Neural progenitor cell (in vitro differentiated cells): ENCODE results near the gene TAF10. TPM values are rescaled to one million over a fixed set of nuclear protein-coding genes. Genes with fewer than 3 reads are reported as not detected.
A peak's percentile ranks its signal among the peaks of the same experiment; 100 is the strongest.

Source experiments
- DNase-seq: peaks from one replicate; pipeline ENCODE4 v3.0.0-alpha.2; 2016; ENCODE audit warnings: low spot score
- H2AFZ ChIP-seq: fragments of 200-600 bp; sonication (generic); replicated peaks from 2 replicates; pipeline ENCODE4 v1.6.1; 2016; ENCODE audit warnings: antibody characterized with exemption
- H3F3A ChIP-seq: fragments of 200-600 bp; sonication (generic); 2 replicates; pipeline ENCODE4 v1.6.1; 2016; ENCODE audit warnings: antibody characterized with exemption, low read depth
- H3K27ac ChIP-seq: fragments of 200-600 bp; sonication (generic); 2 replicates; pipeline ENCODE4 v1.5.1; 2016; ENCODE audit warnings: mild to moderate bottlenecking
- H3K27me3 ChIP-seq: fragments of 200-600 bp; sonication (generic); 2 replicates; pipeline ENCODE4 v1.6.1; 2016; ENCODE audit warnings: mild to moderate bottlenecking, moderate library complexity
- H3K36me3 ChIP-seq: fragments of 200-600 bp; sonication (generic); 2 replicates; pipeline ENCODE4 v1.5.1; 2016
- H3K4me1 ChIP-seq: fragments of 200-600 bp; sonication (generic); 2 replicates; pipeline ENCODE4 v1.6.1; 2016; ENCODE audit warnings: mixed run types
- H3K4me2 ChIP-seq: fragments of 200-600 bp; sonication (generic); 2 replicates; pipeline ENCODE4 v1.6.1; 2016
- H3K4me3 ChIP-seq: fragments of 200-600 bp; sonication (generic); 2 replicates; pipeline ENCODE4 v1.5.1; 2016
- H3K79me2 ChIP-seq: fragments of 200-600 bp; sonication (generic); 2 replicates; pipeline ENCODE4 v1.6.1; 2016; ENCODE audit warnings: low read depth
- H3K9ac ChIP-seq: fragments of 200-600 bp; sonication (generic); 2 replicates; pipeline ENCODE4 v1.6.1; 2016
- H3K9me3 ChIP-seq: fragments of 200-600 bp; sonication (generic); 2 replicates; pipeline ENCODE4 v1.5.1; 2016; ENCODE audit warnings: low read depth
- H4K20me1 ChIP-seq: fragments of 200-600 bp; sonication (generic); 2 replicates; pipeline ENCODE4 v1.6.1; 2016; ENCODE audit warnings: low read depth
- H3K27ac Mint-ChIP-seq: 3 replicates; pipeline ENCODE4 v1.8.0; 2021; ENCODE audit warnings: mixed read lengths
- H3K27me3 Mint-ChIP-seq: 2 replicates; pipeline ENCODE4 v1.8.0; 2022; ENCODE audit warnings: low read depth, mild to moderate bottlenecking, inconsistent platforms, moderate library complexity, mixed read lengths; ENCODE audit not compliant: insufficient read depth
- H3K36me3 Mint-ChIP-seq: 3 replicates; pipeline ENCODE4 v1.8.0; 2021; ENCODE audit warnings: mixed read lengths
- H3K4me1 Mint-ChIP-seq: 3 replicates; pipeline ENCODE4 v1.8.0; 2021; ENCODE audit warnings: mixed read lengths
- H3K4me3 Mint-ChIP-seq: 3 replicates; pipeline ENCODE4 v1.8.0; 2021; ENCODE audit warnings: mild to moderate bottlenecking, moderate library complexity, mixed read lengths
- H3K9me3 Mint-ChIP-seq: 3 replicates; pipeline ENCODE4 v1.8.0; 2020; ENCODE audit warnings: mixed read lengths
- EZH2 ChIP-seq: fragments of 200-600 bp; sonication (generic); IDR thresholded peaks from 2 replicates; pipeline ENCODE4 v1.6.1; 2017; ENCODE audit warnings: antibody characterized with exemption, mild to moderate bottlenecking, moderate library complexity
- EZH2phosphoT487 ChIP-seq: fragments of 200-600 bp; sonication (generic); IDR thresholded peaks from 2 replicates; pipeline ENCODE4 v1.6.1; 2017; ENCODE audit warnings: antibody characterized with exemption
- total RNA-seq: library from RNA; depleted of rRNA; stranded (reverse); fragments of >200 nt; gene quantifications from 2 replicates; pipeline ENCODE4 v1.2.3, GENCODE V29; 2015; ENCODE audit warnings: low replicate concordance
- TF ChIP-seq, protein P1 (sequence below): fragments of 200-600 bp; sonication (generic); IDR thresholded peaks from 2 replicates; pipeline ENCODE4 v1.5.1; 2017; ENCODE audit warnings: antibody characterized with exemption, mild to moderate bottlenecking

TAF10 gene
- total RNA-seq, 1 donor from 2014 or later: 34.1 TPM

DNA sequence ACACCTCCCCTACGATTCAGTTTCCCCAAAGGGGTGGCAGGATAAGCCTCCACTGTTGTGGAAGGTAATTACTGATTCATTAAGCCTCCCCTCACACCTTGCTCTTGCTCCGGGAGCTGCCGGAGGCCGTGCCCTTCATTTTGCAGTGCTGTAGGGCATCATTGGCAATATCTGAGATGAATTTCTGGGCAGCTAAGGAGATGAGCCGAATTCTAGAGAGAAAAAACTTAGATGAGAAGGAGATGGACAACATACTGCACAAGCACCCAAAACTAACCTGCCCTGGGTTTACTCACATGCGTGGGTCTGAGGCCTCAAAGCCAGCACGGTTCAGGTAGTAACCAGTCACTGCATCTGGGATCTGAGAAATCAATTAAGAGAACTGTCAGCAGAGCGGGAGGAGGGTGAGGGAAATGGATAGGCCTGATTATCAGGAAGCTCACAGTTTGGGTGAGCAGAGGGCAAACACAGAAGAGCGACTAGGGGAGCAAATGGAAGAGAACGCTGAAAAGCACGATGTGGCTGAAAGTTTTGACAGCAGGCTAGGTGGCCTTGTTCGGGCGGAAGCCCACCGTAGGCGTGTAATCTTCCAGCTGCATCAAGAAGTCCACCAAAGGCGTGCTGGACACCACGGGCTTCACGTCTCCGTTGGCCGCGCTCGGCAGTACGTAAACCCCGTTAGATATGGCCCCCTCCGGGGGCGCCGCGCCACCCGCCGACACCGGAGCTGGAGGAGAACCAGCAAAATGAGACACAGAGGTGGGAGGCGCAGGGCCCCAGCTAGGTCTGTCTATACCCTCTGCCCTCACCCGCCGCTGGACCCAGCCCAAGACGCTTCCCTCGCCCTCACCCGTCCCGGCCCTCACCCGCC, 689 bp downstream of the TAF10 start:
- Mint-ChIP-seq H3K4me3 (peak overlapping the region; percentile 88), H3K9me3 (no peaks in the 10 kb centered on the region), H3K36me3 (peaks cover 34% of the 10 kb centered on the region), H3K27me3 (peaks cover 9% of the 10 kb centered on the region), H3K4me1 (peaks cover 26% of the 10 kb centered on the region), H3K27ac (peak overlapping the region; percentile 95)
- Histone ChIP-seq H3F3A (peaks cover 40% of the 10 kb centered on the region), H2AFZ (no peak overlapping the region), H3K79me2 (peaks cover 34% of the 10 kb centered on the region), H3K9ac (peak overlapping the region; percentile 70), H3K36me3 (peaks cover 4% of the 10 kb centered on the region), H4K20me1 (peaks cover 7% of the 10 kb centered on the region), H3K9me3 (no peaks in the 10 kb centered on the region), H3K27me3 (no peaks in the 10 kb centered on the region), H3K4me1 (peaks cover 17% of the 10 kb centered on the region), H3K4me3 (peak overlapping the region; percentile 85), H3K4me2 (peak overlapping the region; percentile 77), H3K27ac (peak overlapping the region; percentile 3)
- DNase-seq: peak; percentile 48
- TF ChIP-seq, protein P1, sequence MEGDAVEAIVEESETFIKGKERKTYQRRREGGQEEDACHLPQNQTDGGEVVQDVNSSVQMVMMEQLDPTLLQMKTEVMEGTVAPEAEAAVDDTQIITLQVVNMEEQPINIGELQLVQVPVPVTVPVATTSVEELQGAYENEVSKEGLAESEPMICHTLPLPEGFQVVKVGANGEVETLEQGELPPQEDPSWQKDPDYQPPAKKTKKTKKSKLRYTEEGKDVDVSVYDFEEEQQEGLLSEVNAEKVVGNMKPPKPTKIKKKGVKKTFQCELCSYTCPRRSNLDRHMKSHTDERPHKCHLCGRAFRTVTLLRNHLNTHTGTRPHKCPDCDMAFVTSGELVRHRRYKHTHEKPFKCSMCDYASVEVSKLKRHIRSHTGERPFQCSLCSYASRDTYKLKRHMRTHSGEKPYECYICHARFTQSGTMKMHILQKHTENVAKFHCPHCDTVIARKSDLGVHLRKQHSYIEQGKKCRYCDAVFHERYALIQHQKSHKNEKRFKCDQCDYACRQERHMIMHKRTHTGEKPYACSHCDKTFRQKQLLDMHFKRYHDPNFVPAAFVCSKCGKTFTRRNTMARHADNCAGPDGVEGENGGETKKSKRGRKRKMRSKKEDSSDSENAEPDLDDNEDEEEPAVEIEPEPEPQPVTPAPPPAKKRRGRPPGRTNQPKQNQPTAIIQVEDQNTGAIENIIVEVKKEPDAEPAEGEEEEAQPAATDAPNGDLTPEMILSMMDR: no peak
- TF ChIP-seq EZH2 (no peak), EZH2phosphoT487 (no peak)

DNA sequence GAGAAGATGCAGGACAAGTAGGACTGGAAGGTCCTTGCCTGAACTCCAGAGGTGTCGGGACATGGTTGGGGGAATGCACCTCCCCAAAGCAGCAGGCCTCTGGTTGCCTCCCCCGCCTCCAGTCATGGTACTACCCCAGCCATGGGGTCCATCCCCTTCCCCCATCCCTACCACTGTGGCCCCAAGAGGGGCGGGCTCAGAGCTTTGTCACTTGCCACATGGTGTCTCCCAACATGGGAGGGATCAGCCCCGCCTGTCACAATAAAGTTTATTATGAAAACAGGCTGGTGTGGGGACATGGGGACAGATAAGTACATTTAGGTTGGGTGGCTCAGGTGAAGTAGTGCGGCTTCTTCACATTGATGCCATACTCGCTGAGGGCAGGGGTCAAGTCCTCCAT, 1.4 kb downstream of the TAF10 start:
- TF ChIP-seq EZH2: no peak
- no peak for TF ChIP-seq EZH2phosphoT487
- peaks cover 29% of the 10 kb centered on the region for H3K36me3 Mint-ChIP-seq
- Histone ChIP-seq H3K4me1 (peaks cover 17% of the 10 kb centered on the region), H3K79me2 (peaks cover 42% of the 10 kb centered on the region), H3K9ac (no peak overlapping the region), H3K4me3 (peak overlapping the region; percentile 85), H3F3A (peaks cover 42% of the 10 kb centered on the region), H3K27me3 (no peaks in the 10 kb centered on the region), H2AFZ (no peak overlapping the region), H4K20me1 (peaks cover 7% of the 10 kb centered on the region), H3K9me3 (no peaks in the 10 kb centered on the region), H3K4me2 (peak overlapping the region; percentile 77), H3K36me3 (peaks cover 4% of the 10 kb centered on the region), H3K27ac (no peak overlapping the region)
- DNase-seq: no peak
- peaks cover 30% of the 10 kb centered on the region for H3K4me1 Mint-ChIP-seq
- H3K27ac Mint-ChIP-seq: peak overlapping the region; percentile 95
- peak overlapping the region; percentile 88 for H3K4me3 Mint-ChIP-seq
- H3K9me3 Mint-ChIP-seq: no peaks in the 10 kb centered on the region
- peaks cover 9% of the 10 kb centered on the region for H3K27me3 Mint-ChIP-seq

DNA sequence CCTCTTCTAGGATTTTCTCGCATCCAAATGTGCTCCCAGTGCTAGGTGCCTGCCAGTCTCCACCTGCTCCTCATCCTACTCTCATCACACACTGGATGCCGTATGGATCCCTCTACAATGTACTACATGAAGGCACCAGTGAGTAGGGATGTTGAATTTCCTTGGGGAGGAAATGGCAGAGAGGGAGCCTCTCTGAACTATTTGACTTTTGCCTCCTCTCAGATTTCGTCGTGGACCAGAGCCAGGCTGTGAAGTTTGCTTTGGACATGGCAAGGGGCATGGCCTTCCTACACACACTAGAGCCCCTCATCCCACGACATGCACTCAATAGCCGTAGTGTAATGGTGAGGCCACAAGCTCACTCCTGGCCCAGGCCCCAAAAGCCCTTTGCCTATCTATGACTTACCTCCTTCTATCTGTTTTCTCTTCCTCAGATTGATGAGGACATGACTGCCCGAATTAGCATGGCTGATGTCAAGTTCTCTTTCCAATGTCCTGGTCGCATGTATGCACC, 2.5 kb downstream of the TAF10 start:
- no peak overlapping the region for H3K9ac ChIP-seq
- H3K27ac ChIP-seq: no peak overlapping the region
- H3K4me1 ChIP-seq: peaks cover 24% of the 10 kb centered on the region
- peaks cover 28% of the 10 kb centered on the region for H3K36me3 Mint-ChIP-seq
- no peak overlapping the region for H3K4me3 ChIP-seq
- peaks cover 46% of the 10 kb centered on the region for H3F3A ChIP-seq
- H3K79me2 ChIP-seq: peaks cover 52% of the 10 kb centered on the region
- peaks cover 9% of the 10 kb centered on the region for H3K27me3 Mint-ChIP-seq
- no peaks in the 10 kb centered on the region for H3K27me3 ChIP-seq
- peak overlapping the region; percentile 88 for H3K4me3 Mint-ChIP-seq
- no peak for DNase-seq
- H3K27ac Mint-ChIP-seq: no peak overlapping the region
- peaks cover 4% of the 10 kb centered on the region for H3K36me3 ChIP-seq
- no peak for TF ChIP-seq EZH2phosphoT487
- TF ChIP-seq, protein P1: no peak
- no peak for TF ChIP-seq EZH2
- H3K9me3 ChIP-seq: no peaks in the 10 kb centered on the region
- H3K9me3 Mint-ChIP-seq: no peaks in the 10 kb centered on the region
- H4K20me1 ChIP-seq: peaks cover 7% of the 10 kb centered on the region
- H3K4me1 Mint-ChIP-seq: peaks cover 30% of the 10 kb centered on the region
- H3K4me2 ChIP-seq: no peak overlapping the region
- no peak overlapping the region for H2AFZ ChIP-seq
